Mononuclear cell (primary cell): ENCODE measurements around the gene ATP6V0B. TPM values are rescaled to one million over a fixed set of nuclear protein-coding genes. Genes with fewer than 3 reads are reported as not detected.

Source experiments
- total RNA-seq: library from RNA; depleted of rRNA; stranded (reverse); fragments of >200 nt; gene quantifications from one replicate; pipeline ENCODE4 v1.2.3, GENCODE V29; 2012

The ATP6V0B gene
- total RNA-seq, 1 donor: 73.1 TPM

Other genes starting within 250 kb of the ATP6V0B start
- gene ARTN, start 41.2 kb upstream of the ATP6V0B start, total RNA-seq: not detected
- 2.3 TPM for gene IPO13, start 28.0 kb upstream of the ATP6V0B start, total RNA-seq
- gene DPH2, start 5.0 kb upstream of the ATP6V0B start, total RNA-seq: 6.7 TPM
- 0.63 TPM for gene B4GALT2, start 4.2 kb downstream of the ATP6V0B start, total RNA-seq
- 0.42 TPM for gene CCDC24, start 16.6 kb downstream of the ATP6V0B start, total RNA-seq
- not detected for gene SLC6A9, start 56.5 kb downstream of the ATP6V0B start, total RNA-seq
- not detected for gene KLF17, start 143.9 kb downstream of the ATP6V0B start, total RNA-seq
- not detected for gene KLF18, start 166.7 kb downstream of the ATP6V0B start, total RNA-seq
- 16.9 TPM for gene DMAP1, start 238.5 kb downstream of the ATP6V0B start, total RNA-seq